Activated naive CD4-positive, alpha-beta T cell treated with anti-CD3 and anti-CD28 coated beads, Interleukin-2, amount 10 ng/mL, durations not matched to agents 7 days and 5 days (primary cell): ENCODE measurements around the gene ALDH1A1.

ENCODE experiments used
- CTCF ChIA-PET: fragments of 350-600 bp; sonication (Branson Sonifier 250); formaldehyde crosslinking; loops from one replicate; lab custom pipeline; 2021; ENCODE audit warnings: antibody characterized with exemption; lab: Charles Lee
- DNase-seq: peaks from one replicate; pipeline ENCODE4 v3.0.0-alpha.2; 2020
- H3K27ac Mint-ChIP-seq: one replicate; pipeline ENCODE4 v1.8.0; 2021; ENCODE audit warnings: mild to moderate bottlenecking, moderate library complexity, mixed read lengths
- H3K27me3 Mint-ChIP-seq: one replicate; pipeline ENCODE4 v1.8.0; 2021; ENCODE audit warnings: mild to moderate bottlenecking, mixed read lengths
- H3K36me3 Mint-ChIP-seq: one replicate; pipeline ENCODE4 v1.8.0; 2021; ENCODE audit warnings: mixed read lengths
- H3K4me1 Mint-ChIP-seq: one replicate; pipeline ENCODE4 v1.8.0; 2021; ENCODE audit warnings: mixed read lengths
- H3K4me3 Mint-ChIP-seq: one replicate; pipeline ENCODE4 v1.8.0; 2021; ENCODE audit warnings: mild to moderate bottlenecking, moderate library complexity, mixed read lengths
- H3K9me3 Mint-ChIP-seq: one replicate; pipeline ENCODE4 v1.8.0; 2021; ENCODE audit warnings: mixed read lengths

Gene ALDH1A1

DNA sequence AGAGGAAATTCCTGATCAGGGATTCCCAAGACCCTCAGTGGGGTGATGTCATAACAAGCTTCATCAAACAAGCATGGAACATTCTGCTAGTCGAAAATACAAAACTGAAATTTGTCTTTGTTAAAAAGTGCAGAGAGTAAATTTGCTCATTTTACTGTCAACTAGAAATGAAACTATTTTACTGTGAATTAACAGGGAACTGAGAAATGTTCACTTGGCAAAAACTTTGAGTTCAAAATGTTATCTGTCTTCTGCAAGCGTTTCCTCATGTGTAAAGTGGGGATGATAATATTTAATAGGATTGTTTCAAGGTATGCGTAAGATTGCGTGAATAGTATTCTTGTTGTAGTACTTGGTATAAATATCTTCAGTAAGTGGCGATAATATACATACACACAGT, 45.4 kb downstream of the ALDH1A1 start:
- DNase-seq = no peak
- Mint-ChIP-seq H3K9me3 (no peaks in the 10 kb centered on the region), H3K27ac (no peak overlapping the region), H3K4me3 (no peak overlapping the region), H3K27me3 (peaks cover 3% of the 10 kb centered on the region), H3K36me3 (no peaks in the 10 kb centered on the region), H3K4me1 (no peaks in the 10 kb centered on the region)
- CTCF ChIA-PET = no interaction called here

DNA sequence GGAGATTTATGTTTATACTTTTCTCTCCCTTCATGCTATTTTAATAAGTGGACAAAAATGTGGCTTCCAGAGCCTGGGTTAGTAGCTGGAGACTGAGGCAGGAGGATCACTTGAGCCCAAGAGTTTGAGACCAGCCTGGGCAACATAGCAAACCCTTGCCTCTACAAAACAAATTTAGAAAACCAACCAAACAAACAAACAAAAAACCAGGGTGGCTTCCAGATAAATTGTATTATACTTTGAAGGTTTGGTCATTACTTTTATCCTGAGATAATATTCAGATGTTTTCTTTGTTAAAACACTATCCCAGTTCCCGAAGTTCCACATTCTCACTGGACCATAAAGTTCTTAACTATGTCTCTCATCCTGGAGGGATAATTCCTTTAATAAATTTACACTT, 46.0 kb downstream of the ALDH1A1 start:
- peaks cover 3% of the 10 kb centered on the region for H3K27me3 Mint-ChIP-seq
- CTCF ChIA-PET = no interaction called here
- no peaks in the 10 kb centered on the region for H3K9me3 Mint-ChIP-seq
- H3K4me3 Mint-ChIP-seq = no peak overlapping the region
- no peak overlapping the region for H3K27ac Mint-ChIP-seq
- H3K36me3 Mint-ChIP-seq = no peaks in the 10 kb centered on the region
- DNase-seq = no peak
- H3K4me1 Mint-ChIP-seq = no peaks in the 10 kb centered on the region

DNA sequence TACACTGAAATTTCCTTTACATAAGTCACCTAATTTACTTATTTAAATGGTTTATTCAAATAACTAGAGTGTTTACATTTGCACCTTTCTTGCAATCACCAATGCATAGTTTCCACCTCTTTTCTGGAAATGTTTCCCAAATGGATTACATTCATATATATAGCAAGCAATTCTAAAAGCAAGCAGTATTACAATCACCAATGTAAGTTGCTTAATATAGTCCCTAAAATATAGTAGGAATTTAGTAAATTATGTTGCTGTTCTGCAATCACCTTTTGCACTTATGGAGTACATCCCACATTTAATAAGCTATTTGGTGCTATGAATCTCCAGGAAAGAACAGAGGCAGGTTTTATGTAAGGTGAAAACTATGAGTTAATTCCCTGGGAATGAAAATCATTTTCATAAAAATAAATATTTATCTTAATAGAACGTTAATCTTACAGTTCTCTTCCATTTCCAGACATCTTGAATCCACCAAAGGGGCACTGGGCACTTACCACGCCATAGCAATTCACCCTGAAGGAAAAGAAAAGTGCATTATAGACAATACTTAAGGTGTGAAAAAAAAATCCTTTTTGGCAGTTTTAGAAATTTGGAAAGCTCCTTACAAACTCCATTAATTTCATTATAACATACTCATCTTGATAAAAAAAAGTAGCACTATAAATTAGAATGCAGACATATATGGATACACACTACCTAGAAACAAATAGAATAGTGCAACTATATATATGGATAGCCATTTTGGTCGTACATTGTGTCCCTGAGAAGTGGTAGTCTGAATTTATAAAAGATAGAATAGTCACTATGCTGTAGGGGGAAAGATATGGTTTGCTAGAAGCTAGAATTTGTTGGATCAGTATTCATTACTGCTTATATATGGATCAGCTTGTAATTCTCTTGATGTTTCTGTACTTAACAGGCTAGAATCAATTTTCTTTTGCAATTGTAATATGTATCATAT, 47.1 kb downstream of the ALDH1A1 start:
- DNase-seq = no peak
- no peaks in the 10 kb centered on the region for H3K4me1 Mint-ChIP-seq
- no peaks in the 10 kb centered on the region for H3K9me3 Mint-ChIP-seq
- CTCF ChIA-PET = no interaction called here
- peaks cover 3% of the 10 kb centered on the region for H3K27me3 Mint-ChIP-seq
- no peak overlapping the region for H3K27ac Mint-ChIP-seq
- H3K4me3 Mint-ChIP-seq = no peak overlapping the region
- H3K36me3 Mint-ChIP-seq = no peaks in the 10 kb centered on the region

DNA sequence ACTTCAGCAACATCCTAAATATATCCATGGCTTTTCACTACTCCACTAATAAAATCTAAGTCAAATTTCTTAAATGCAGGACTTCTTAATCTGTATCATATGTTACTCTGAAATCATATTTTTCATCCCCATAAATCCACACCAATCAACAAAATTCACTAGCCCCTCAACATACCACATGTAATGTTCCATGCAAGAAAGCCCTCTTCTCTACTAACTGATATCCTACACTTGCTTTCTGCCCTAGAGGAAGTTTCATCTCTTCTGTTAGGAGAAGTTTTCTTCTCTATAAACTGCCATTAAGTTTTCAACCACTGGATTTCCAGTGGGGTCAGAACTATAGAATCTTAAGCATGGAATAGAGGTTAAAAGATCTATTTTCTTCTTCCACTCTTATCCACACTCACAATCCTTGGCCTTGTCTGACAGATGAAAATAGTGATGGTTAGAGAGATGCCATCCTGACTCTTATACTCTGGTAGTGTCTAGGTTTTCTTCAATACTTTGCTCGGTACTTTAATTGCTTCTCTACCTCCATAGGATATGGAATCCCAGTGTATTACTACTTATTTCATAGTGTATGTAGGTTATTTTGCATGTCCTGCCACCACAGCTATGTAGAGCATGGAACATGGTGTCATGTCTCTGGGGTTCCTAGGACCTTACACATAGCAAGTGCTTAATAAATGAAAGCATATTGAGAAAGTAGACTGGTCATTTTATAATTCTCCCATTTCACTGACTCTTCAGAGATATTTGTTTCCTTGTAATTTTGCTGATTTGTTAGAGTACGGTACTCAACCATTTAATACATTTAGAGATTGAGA, 48.4 kb downstream of the ALDH1A1 start:
- no peak overlapping the region for H3K4me3 Mint-ChIP-seq
- no peak for DNase-seq
- H3K9me3 Mint-ChIP-seq = no peaks in the 10 kb centered on the region
- no peaks in the 10 kb centered on the region for H3K36me3 Mint-ChIP-seq
- H3K27ac Mint-ChIP-seq = no peak overlapping the region
- H3K27me3 Mint-ChIP-seq = peaks cover 3% of the 10 kb centered on the region
- no peaks in the 10 kb centered on the region for H3K4me1 Mint-ChIP-seq
- CTCF ChIA-PET = no interaction called here

DNA sequence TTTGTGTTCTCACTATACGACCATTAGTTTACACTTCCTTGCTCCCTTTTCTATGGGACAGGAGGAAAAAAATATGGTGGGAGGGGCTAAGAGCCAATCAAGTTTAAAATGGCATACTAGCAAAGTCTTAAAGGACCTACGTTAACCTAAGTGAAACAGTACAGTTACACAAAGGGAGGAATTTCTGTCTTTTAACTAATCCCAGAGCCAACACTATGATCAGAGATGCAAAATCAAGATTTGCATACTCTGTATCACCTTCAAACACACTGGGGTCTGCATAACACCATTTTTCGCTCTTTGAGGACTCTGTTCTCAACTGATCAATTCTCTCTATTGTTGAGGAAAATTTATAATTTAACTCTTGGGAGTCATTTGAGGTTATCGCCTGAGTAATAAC, 49.8 kb downstream of the ALDH1A1 start:
- no peak for DNase-seq
- Mint-ChIP-seq H3K27ac (no peak overlapping the region), H3K36me3 (no peaks in the 10 kb centered on the region), H3K9me3 (no peaks in the 10 kb centered on the region), H3K27me3 (no peaks in the 10 kb centered on the region), H3K4me1 (no peaks in the 10 kb centered on the region), H3K4me3 (no peak overlapping the region)
- CTCF ChIA-PET = no interaction called here

DNA sequence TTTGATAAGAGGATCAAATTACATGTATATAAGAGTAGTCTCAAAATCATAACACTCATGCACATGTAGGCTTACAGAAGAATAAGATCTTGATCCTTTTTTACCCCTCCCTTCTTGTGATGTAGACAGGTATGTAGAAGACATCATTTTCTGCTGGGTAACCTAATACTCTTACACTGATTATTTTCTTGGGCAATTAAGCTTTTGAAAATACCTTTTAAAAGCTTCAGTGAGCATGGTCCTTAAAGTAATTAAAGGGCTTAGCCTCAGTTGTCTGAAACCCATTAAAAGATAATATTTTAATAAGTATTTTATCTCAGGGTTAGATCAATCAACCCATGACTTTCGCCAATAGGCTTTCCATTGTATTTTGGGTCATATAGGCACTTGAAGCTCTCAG, 50.6 kb downstream of the ALDH1A1 start:
- Mint-ChIP-seq H3K9me3 (no peaks in the 10 kb centered on the region), H3K27ac (no peak overlapping the region), H3K27me3 (no peaks in the 10 kb centered on the region), H3K4me1 (no peaks in the 10 kb centered on the region), H3K4me3 (no peak overlapping the region), H3K36me3 (no peaks in the 10 kb centered on the region)
- CTCF ChIA-PET = no interaction called here
- DNase-seq = no peak

DNA sequence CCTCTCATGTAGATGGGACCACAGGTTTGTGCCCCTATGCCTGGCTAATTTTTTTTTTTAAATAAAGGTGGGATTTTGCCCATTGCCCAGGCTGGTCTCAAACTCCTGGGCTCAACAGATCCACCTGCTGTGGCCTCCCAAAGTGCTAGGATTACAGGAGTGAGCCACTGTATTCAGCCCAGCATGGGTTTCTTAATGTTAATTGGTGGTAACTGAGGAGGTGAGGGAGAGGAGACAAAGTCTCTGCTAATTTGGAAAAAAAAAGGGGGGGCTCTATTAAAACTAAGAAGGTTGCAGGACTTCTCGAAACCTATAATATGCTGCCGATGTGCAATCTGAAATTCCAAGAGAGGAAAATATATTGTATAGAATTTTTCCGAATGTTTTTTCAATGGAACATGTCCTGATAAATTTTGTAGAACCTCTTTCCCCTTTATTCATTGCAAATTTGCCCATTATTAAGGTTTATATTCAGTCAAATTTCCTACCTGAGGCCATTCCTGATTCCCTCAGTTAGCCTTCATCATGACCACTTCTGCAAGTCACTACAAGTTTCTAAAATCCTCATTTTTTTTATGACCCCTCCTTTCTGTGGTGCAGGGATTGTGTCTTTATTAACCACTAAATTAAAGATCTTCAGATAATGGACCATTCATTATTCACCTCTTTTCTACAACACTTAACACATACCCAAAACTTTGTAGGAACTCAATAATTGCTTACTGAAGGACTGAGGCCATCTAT, 52.9 kb downstream of the ALDH1A1 start:
- no peak overlapping the region for H3K4me3 Mint-ChIP-seq
- H3K9me3 Mint-ChIP-seq = no peaks in the 10 kb centered on the region
- CTCF ChIA-PET = no interaction called here
- no peaks in the 10 kb centered on the region for H3K27me3 Mint-ChIP-seq
- DNase-seq = no peak
- H3K36me3 Mint-ChIP-seq = no peaks in the 10 kb centered on the region
- no peak overlapping the region for H3K27ac Mint-ChIP-seq
- no peaks in the 10 kb centered on the region for H3K4me1 Mint-ChIP-seq

DNA sequence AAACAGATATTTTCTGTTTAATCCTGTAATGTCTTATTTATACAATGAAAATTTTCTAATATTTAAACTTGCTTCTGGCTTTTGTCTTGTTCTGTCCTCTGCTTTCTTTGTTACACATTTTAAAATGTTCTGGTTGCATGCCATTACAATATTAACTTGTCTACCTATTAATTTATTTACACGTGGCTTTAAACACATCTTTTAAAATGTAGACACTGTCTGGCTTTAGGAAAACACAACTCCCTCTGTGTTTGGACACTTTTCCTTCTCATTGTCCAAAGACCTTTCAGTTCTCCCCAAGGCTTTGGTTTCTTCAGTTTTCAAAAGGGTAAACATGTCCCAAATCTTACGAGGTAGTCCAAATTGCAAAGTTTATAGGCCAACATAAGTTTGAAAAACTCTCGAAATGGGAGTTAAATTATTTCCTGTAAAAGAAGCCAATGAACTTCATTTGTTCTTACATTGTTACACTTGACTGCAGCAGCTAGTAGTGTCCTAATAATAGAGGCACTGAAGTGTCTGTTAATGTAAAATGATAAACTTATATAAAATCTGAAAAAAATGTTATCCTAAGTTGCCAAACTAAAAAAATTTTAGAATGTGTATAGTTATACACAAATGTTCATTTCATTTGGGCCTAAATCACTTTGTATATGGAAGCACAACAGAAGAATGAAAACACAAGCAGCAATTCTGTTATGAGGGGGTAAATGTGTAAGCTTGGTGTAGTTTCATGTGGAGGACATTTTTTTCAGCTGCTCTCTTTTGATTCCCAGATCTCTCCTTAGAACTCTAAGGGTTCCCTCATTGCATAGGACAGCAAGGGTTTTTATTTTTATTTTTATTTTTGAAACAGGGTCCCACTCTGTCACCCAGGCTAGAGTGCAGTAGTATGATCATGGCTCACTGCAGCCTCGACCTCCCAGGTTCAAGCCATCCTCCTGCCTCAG, 53.8 kb downstream of the ALDH1A1 start:
- Mint-ChIP-seq H3K36me3 (no peaks in the 10 kb centered on the region), H3K27me3 (no peaks in the 10 kb centered on the region), H3K4me3 (no peak overlapping the region), H3K9me3 (no peaks in the 10 kb centered on the region), H3K27ac (no peak overlapping the region), H3K4me1 (no peaks in the 10 kb centered on the region)
- no peak for DNase-seq
- CTCF ChIA-PET = no interaction called here

DNA sequence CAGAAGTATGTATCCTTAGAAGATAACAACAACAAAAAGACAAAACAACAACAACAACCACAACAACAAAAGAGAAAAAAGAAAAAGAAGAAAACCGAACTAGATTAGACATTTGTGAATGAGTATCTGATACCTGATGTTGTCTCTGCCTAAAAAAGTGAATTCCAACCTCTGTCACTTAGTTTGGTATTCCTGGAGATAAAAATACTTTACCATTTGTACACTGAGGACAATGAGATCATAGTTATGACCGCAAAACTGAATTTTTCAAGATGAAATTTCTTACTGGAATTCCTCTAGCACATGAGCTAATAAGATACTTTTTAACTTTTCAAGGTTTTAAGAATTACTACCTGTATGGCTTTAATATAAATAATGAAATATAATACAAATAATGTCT, 54.5 kb downstream of the ALDH1A1 start:
- no peaks in the 10 kb centered on the region for H3K9me3 Mint-ChIP-seq
- no peak overlapping the region for H3K27ac Mint-ChIP-seq
- no peak overlapping the region for H3K4me3 Mint-ChIP-seq
- CTCF ChIA-PET = no interaction called here
- no peaks in the 10 kb centered on the region for H3K4me1 Mint-ChIP-seq
- no peaks in the 10 kb centered on the region for H3K36me3 Mint-ChIP-seq
- no peak for DNase-seq
- no peaks in the 10 kb centered on the region for H3K27me3 Mint-ChIP-seq

DNA sequence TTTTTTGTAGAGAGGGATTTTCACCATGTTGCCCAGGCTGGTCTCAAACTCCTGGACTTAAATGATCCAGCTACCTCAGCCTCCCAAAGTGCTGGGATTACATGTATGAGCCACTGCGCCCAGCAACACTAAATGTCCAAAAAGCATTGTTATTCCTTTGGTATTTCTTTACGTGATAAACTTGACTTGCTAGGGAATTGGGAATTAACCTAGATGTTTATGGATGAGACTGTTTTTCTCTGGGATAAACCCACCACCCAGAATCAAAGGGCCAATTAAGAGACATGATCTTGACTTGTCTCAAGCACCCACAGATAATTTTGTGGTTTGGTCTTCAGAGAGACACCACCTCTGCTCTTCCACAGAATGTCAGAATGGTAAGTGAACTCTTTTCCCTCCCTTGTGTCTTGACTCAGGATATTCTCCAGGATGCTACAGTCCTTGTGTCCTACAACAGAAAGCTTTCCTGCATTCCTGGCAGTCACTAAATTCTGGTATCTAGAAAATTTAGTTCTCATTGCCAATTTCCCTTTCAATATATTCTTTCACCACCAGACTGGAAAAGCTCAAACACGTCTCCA, 55.7 kb downstream of the ALDH1A1 start:
- H3K27ac Mint-ChIP-seq = no peak overlapping the region
- H3K27me3 Mint-ChIP-seq = no peaks in the 10 kb centered on the region
- CTCF ChIA-PET = no interaction called here
- no peaks in the 10 kb centered on the region for H3K4me1 Mint-ChIP-seq
- H3K4me3 Mint-ChIP-seq = no peak overlapping the region
- H3K36me3 Mint-ChIP-seq = no peaks in the 10 kb centered on the region
- no peaks in the 10 kb centered on the region for H3K9me3 Mint-ChIP-seq
- DNase-seq = no peak

DNA sequence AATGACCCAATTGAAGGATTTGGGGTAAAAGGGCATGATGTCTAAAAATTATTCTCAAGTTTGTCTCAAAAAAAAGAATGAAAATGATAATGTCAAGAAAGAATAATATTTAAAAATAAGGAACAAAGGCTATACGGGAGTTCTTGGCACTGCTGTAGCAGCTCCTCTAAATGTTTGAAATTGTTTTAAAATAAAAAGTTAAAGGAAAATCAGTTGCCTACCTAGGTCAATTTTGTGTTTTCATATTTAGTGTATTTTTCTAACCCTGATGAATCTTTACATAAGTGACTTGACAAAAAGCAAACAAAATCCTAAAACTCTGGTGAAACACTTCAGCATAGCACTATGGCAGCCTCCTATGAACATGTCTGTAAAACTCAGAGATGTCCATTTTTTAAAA, 56.4 kb downstream of the ALDH1A1 start:
- Mint-ChIP-seq H3K4me1 (no peaks in the 10 kb centered on the region), H3K27ac (no peak overlapping the region), H3K36me3 (no peaks in the 10 kb centered on the region), H3K9me3 (no peaks in the 10 kb centered on the region), H3K4me3 (no peak overlapping the region), H3K27me3 (no peaks in the 10 kb centered on the region)
- CTCF ChIA-PET = no interaction called here
- DNase-seq = no peak

DNA sequence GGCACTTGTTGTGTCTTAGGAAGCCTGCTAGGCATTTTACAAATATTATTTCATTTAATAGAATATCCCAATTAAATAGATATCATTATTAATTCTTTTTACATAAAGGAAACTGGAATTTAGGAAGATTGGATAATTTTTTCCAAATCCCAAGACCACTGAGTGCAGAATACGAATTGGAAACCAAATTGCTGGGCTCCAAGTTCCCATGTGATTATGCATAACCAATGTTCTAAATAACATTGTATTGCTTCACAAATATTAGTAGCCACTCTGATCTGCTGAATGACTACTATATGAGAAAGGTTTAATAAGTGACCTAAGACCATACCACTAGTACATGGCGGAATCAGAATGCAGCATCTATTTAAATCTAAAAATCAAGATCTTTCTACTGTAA, 57.7 kb downstream of the ALDH1A1 start:
- Mint-ChIP-seq H3K9me3 (no peaks in the 10 kb centered on the region), H3K27ac (no peak overlapping the region), H3K4me3 (no peak overlapping the region), H3K36me3 (no peaks in the 10 kb centered on the region), H3K4me1 (no peaks in the 10 kb centered on the region), H3K27me3 (no peaks in the 10 kb centered on the region)
- CTCF ChIA-PET = no interaction called here
- no peak for DNase-seq

DNA sequence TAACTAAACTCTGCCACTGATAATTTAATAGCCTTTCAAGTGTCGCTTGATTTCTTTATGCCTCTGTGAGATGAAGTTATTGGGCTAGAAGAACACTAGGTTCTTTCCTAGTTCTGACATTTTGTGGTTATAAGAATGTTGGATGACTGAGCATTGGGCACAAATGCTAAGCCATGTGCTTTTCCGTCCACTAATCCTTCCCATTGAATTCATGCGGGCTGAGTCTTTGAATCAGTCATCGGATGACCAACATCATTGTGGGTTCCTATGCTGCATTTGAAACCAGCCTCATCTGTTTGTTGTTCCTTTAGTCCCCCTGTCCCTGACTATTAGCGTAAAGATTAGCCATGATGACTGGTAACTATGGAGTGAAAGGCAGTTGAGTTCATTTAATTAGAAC, 58.5 kb downstream of the ALDH1A1 start:
- no peaks in the 10 kb centered on the region for H3K9me3 Mint-ChIP-seq
- H3K36me3 Mint-ChIP-seq = no peaks in the 10 kb centered on the region
- CTCF ChIA-PET = no interaction called here
- H3K27me3 Mint-ChIP-seq = no peaks in the 10 kb centered on the region
- no peak overlapping the region for H3K4me3 Mint-ChIP-seq
- no peaks in the 10 kb centered on the region for H3K4me1 Mint-ChIP-seq
- H3K27ac Mint-ChIP-seq = no peak overlapping the region
- DNase-seq = no peak
